Calu3 (cell line): ENCODE measurements around the gene PRKN. TPM values are rescaled to one million over a fixed set of nuclear protein-coding genes. Genes with fewer than 3 reads are reported as not detected.

Experiments used
- BruUV-seq: library from RNA; stranded (reverse); fragments of 400-500 nt; replicated peaks from 2 replicates; lab custom pipeline; 2021; lab: Mats Ljungman, UMichigan
- CTCF ChIA-PET: fragments of 300-600 bp; sonication (Branson Sonifier 250); formaldehyde crosslinking; loops from one replicate; lab custom pipeline; 2022; ENCODE audit warnings: antibody characterized with exemption; lab: Charles Lee
- DNase-seq: peaks from one replicate; pipeline ENCODE4 v3.0.0; 2022
- H3K27ac Mint-ChIP-seq: one replicate; pipeline ENCODE4 v1.8.0; 2022; ENCODE audit warnings: mixed read lengths; ENCODE audit not compliant: unreplicated experiment
- H3K27me3 Mint-ChIP-seq: one replicate; pipeline ENCODE4 v1.8.0; 2022; ENCODE audit warnings: mixed read lengths; ENCODE audit not compliant: unreplicated experiment
- H3K36me3 Mint-ChIP-seq: one replicate; pipeline ENCODE4 v1.8.0; 2022; ENCODE audit warnings: mild to moderate bottlenecking, moderate library complexity, mixed read lengths; ENCODE audit not compliant: insufficient read depth, unreplicated experiment
- H3K4me1 Mint-ChIP-seq: one replicate; pipeline ENCODE4 v1.8.0; 2022; ENCODE audit warnings: mild to moderate bottlenecking, low read depth, mixed read lengths; ENCODE audit not compliant: unreplicated experiment
- H3K4me3 Mint-ChIP-seq: one replicate; pipeline ENCODE4 v1.8.0; 2022; ENCODE audit warnings: mild to moderate bottlenecking, low read depth, moderate library complexity, mixed read lengths; ENCODE audit not compliant: unreplicated experiment
- H3K9me3 Mint-ChIP-seq: one replicate; pipeline ENCODE4 v1.8.0; 2022; ENCODE audit warnings: low read depth, mixed read lengths; ENCODE audit not compliant: unreplicated experiment
- intact Hi-C: fragments of 100-400 bp; cut with micrococcal nuclease; formaldehyde crosslinking; loops from one replicate; pipeline ENCODE4 v1.10.0; 2022; ENCODE audit not compliant: unreplicated experiment
- total RNA-seq: library from RNA; stranded (reverse); gene quantifications from 2 replicates; pipeline ENCODE4 v1.2.3, GENCODE V29; 2022
- TF ChIP-seq, protein P1 (sequence below): fragments of 200-600 bp; IDR thresholded peaks from one replicate; pipeline ENCODE4 v1.8.0; 2022; ENCODE audit warnings: antibody characterized with exemption; ENCODE audit not compliant: unreplicated experiment

Gene PRKN
- total RNA-seq, 1 experiment from 2014 or later: 3.8 TPM

DNA sequence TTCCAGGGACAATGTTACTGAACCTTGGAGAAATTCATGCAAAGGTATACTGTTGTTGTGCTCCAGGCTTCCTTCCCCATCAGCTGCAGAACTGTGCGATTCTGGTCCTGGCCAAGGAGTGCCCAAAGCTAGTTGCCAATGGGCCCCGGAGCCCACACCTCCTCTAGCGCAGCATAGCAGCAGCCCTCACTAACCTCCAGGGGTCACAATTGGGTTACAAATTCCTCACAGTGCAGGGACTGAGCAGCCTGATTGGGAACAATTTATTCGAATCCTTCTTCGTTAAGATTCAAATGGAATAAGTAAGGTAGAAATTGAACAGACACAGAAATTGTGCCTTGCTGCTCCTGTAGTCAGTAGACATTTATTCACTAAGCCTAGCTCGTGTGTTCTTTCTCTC is 284.9 kb downstream of the PRKN start:
- CTCF ChIA-PET: no interaction called here
- Mint-ChIP-seq H3K36me3 (no peaks in the 10 kb centered on the region), H3K4me1 (no peaks in the 10 kb centered on the region), H3K4me3 (no peak overlapping the region), H3K9me3 (no peaks in the 10 kb centered on the region), H3K27ac (no peak overlapping the region), H3K27me3 (no peaks in the 10 kb centered on the region)
- intact Hi-C loops: no loop called here
- BruUV-seq: no TSS peak
- DNase-seq: no peak
- TF ChIP-seq, protein P1, sequence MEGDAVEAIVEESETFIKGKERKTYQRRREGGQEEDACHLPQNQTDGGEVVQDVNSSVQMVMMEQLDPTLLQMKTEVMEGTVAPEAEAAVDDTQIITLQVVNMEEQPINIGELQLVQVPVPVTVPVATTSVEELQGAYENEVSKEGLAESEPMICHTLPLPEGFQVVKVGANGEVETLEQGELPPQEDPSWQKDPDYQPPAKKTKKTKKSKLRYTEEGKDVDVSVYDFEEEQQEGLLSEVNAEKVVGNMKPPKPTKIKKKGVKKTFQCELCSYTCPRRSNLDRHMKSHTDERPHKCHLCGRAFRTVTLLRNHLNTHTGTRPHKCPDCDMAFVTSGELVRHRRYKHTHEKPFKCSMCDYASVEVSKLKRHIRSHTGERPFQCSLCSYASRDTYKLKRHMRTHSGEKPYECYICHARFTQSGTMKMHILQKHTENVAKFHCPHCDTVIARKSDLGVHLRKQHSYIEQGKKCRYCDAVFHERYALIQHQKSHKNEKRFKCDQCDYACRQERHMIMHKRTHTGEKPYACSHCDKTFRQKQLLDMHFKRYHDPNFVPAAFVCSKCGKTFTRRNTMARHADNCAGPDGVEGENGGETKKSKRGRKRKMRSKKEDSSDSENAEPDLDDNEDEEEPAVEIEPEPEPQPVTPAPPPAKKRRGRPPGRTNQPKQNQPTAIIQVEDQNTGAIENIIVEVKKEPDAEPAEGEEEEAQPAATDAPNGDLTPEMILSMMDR: no peak

- no peaks in the 10 kb centered on the region for H3K9me3 Mint-ChIP-seq
- no TSS peak for BruUV-seq
- H3K36me3 Mint-ChIP-seq: no peaks in the 10 kb centered on the region
- H3K4me3 Mint-ChIP-seq: no peak overlapping the region
- H3K4me1 Mint-ChIP-seq: no peaks in the 10 kb centered on the region
- CTCF ChIA-PET: no interaction called here
- intact Hi-C loops: no loop called here
- no peak for DNase-seq
- H3K27ac Mint-ChIP-seq: no peak overlapping the region
- TF ChIP-seq, protein P1: no peak
- no peaks in the 10 kb centered on the region for H3K27me3 Mint-ChIP-seq
Observed at GRCh38 chr6:162441991-162442390, 285.6 kb downstream of the PRKN start.

DNA sequence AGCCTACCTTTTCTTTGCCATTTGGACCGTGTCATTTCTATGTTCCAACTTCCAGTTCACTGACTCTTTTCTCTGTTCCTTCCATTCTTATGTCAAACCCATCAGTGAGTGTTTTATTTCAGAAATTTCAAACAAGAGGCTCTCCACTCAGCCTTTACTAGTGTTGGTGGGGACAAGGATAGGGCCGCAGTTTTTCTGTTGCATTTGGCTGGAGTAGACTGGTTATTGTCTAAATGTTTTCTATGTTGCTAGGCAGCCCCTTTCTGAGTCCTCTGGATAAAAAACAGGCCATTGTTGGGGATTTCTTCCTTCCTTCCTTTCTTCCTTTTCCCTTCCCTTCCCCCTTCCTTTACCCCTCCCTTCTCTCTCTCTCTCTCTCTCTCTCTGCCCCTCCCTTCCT is 288.6 kb downstream of the PRKN start:
- Mint-ChIP-seq H3K27ac (no peak overlapping the region), H3K4me1 (no peaks in the 10 kb centered on the region), H3K9me3 (no peaks in the 10 kb centered on the region), H3K4me3 (no peak overlapping the region), H3K27me3 (no peaks in the 10 kb centered on the region), H3K36me3 (no peaks in the 10 kb centered on the region)
- intact Hi-C loops: no loop called here
- BruUV-seq: no TSS peak
- TF ChIP-seq, protein P1: no peak
- no peak for DNase-seq
- CTCF ChIA-PET: no interaction called here

- Mint-ChIP-seq H3K9me3 (no peaks in the 10 kb centered on the region), H3K4me3 (no peak overlapping the region), H3K27me3 (no peaks in the 10 kb centered on the region), H3K36me3 (no peaks in the 10 kb centered on the region), H3K27ac (no peak overlapping the region), H3K4me1 (no peaks in the 10 kb centered on the region)
- TF ChIP-seq, protein P1: no peak
- no peak for DNase-seq
- CTCF ChIA-PET: no interaction called here
- intact Hi-C loops: no loop called here
- BruUV-seq: no TSS peak
Observed at GRCh38 chr6:162435071-162435470, 292.5 kb downstream of the PRKN start.
